NCI-H526 (cell line): Measurements from ENCODE around the gene CDK5.

Experiments
- DNase-seq, 2 experiments: peaks; one replicate each; lab custom pipeline; 2025; lab: John Stamatoyannopoulos, UW

Gene CDK5

DNA sequence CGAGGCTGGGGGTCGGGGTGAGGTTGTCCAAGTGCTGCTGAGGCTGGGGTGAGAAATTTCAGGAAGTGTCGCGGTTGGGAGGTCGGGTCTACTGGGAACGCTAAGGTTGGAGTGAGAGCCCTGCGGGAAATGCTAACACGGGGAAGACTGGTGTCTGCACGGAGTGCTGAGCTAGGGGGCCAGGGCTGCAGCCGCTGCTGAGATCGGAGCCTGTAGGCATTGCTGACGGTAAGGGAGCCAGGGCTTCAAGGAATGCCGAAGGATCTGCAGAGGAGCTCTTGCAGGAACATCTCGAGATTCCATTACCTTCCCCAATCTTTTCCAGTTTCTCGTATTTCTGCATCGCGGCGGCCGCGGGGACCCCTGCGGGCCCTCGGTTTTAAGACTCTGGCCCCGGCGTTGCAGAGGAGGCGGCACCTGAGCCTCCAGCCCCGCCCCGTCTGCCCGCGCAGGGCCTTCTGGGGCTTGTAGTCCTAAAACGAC, at the start of gene CDK5:
CDK5 (minus strand) TSS at position 392 of the 483 bp plus-strand sequence; CDS start at position 343, 49 bp downstream.
- DNase-seq, result peak in 1 of 2 experiments; percentile 89

DNA sequence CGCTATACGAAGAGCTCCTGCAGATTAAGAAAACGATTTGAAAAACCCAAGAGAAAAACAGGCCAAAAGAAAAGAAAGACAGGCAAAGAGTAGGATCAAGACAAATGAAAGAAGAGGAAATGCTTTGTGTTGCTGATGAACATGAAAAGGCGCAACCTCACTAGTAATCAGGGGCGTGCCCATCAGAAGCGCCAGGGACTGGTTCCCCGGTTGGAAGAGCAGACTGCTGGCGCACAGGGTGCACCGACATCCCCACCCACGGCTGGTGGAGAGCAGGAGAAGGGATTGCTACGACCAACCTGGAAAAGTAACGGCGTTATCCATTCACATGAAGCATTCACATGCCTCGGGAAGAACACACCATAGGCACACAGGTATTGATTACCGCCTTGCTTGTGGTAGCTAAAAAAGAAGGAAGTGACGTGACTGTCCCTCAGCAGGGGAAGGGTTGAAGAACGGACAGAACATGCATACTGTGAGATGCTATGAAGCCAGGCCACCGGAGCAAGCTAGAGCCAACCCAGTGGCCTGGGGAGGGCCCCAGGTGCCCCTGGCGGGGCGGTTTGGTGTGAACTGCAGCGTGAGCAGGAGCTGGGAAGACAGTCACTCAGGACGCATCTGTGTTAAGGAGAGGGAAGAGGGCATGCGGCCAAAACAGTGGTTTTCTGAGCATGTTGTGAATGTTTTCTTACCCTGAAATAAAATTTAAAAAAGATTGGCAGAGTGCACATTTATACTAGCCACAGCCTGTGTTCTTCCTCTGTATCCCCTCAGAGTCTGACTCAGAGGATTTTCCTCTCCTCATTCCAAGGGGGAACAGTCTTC, 46.9 kb upstream of the CDK5 start:
- no peak for DNase-seq

DNA sequence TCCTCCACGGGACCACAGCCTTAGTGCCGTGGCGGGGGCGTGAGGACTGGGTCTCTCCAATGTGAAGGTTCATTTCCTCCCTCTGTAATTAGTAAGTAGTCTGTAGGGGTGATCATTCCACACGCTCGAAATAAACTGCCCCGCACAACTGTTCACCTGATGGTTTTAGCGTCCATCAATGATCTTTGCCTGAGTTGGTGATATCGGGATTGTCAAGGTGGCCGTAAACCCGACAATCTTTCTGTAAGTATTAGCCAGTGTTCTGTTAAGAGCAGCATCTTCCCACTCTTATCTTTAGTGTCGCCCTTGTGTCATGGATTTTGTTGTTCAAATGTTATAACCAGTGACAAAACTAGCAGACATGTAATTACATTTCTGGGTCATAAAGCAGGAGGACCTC, 46.3 kb upstream of the CDK5 start:
- no peak for DNase-seq

DNA sequence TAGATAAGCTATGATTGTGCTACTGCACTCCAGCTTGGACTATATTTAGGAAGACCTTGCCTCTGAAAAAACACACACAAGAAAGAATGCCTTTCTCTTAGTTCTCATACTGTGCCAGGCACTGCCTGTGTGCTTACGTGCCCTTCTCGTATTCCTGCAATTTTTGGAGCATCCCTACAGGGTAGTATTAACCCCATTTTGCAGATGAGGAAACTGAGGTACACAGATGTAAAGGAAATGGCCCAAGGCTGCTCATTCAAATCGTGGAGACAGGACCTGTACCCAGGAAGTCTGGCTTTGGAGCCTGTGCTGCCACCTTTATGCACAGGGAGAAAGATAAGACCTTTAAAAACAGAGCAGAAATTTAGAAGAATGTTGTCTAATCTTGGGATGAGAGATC, 45.3 kb upstream of the CDK5 start:
- no peak for DNase-seq

DNA sequence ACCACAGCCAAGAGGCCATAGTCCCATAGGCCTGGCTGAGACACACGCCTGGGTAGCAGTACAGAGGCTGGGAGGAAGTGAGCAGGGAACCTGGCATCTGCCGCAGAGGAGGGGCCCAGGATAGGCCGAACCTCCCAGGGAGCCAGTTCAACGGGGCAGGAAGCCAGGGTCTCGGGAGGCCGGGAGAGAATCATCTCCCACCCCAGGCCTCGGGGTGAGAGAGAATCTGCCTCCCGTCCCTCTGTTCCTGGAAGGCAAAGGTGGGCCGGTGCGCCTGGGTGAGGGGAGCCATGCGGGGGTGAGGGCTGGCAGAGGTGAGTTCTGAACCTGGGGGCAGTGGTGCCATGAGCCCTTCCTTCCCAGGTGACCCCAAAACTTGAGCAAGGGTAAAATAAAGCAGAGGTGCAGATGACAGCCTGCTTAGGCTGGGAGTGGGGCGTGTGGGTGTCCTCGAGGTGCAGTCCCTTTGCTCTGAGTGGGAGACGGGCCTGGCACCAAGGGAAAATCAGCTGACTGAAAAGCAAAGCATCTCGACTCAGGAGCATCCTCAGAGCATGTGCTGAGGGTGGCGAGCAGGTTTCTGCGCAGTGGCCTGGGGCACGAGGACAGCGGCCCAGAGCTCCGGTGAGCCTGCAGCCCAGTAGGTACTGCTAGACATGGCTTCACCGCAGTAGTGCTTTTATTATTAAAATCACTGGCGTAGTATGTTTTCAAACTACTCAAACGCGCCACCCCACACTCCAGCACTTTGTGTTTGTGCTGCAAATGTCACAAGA, 44.1 kb upstream of the CDK5 start:
- no peak for DNase-seq

DNA sequence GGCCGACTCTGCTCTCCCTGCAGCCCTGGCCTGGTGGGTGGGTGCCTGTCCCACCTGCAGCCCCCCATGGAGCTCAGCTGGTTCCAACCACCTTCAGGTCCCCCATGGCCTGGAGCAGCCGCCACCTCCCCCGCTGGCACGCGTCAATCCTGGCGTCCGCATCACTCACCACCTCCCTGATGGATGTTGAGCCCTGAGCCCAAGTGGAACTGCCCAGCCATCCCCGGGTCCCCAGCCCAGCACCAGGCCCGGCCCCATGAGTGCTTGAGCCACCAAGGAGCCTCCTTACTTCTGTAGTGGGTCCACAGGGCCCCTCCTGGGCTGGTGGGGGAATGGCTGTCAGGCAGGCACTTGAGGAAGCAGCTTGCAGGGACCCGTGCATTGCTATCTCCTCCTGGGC, 43.2 kb upstream of the CDK5 start:
- no peak for DNase-seq

DNA sequence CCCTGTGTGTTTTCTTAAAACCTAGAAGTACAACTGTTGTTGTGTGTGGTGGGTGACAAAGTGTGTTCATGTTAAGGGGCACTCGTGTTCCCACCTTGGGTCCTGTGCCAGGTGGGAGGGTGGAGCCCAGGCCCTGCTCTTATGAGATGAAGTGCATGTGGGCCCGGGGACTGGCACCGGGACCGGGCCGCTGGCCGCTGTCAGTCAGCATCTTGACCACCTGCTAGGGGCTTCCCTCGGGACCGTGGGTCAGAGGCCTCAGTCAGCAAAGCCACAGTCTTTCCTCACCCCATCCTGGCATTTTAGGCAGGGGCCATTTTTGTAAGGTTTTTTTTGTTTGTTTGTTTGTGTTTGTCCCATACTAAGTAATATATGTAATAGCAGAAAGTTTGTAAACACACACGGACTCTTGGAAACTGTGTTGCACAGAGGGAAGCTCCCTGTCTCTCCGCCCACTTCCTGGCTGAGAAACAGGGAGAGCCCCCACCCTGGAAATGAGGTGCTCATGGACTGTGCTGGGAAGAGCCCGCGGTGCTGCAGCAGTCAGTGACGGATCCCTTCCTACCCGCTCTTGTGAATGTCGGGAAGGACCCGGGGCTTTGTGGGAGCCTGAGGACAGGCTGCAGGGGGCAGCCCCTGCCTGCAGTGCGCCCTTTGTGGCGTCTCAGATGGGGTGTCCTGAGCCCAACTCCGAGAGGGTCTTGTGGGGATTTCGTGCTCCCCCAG, 42.0 kb upstream of the CDK5 start:
- DNase-seq, result no peak

DNA sequence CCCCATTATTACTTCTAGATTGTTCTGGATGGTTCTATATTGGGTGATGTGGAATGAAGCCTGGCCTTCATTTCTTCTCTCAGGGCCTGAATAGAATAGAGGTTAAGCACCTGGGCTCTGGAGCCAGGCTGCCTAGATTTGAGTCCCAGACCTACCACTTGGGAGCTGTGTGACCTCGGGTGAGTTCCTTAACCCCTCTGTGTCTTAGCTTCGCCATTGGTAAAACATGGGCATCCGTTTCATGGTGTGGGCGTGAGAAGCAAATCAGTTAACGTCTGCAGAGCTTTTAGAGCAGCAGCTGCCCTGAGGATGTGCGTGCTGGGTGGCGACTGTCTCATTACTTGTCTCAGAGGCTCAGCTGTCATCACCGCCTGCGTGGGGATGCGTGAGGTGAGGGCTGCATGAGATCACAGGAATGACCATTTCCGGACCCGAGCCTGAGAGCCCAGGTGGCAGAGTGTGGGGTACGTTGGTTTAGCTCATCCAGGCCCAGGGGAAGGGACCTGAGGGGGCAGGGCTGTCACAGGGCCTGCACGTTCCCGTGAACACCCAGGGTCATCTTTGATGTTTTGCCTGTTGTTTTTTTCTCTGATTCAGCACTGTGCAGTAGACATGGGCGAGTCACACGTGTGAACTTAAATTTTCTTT, 38.3 kb upstream of the CDK5 start:
- no peak for DNase-seq

DNA sequence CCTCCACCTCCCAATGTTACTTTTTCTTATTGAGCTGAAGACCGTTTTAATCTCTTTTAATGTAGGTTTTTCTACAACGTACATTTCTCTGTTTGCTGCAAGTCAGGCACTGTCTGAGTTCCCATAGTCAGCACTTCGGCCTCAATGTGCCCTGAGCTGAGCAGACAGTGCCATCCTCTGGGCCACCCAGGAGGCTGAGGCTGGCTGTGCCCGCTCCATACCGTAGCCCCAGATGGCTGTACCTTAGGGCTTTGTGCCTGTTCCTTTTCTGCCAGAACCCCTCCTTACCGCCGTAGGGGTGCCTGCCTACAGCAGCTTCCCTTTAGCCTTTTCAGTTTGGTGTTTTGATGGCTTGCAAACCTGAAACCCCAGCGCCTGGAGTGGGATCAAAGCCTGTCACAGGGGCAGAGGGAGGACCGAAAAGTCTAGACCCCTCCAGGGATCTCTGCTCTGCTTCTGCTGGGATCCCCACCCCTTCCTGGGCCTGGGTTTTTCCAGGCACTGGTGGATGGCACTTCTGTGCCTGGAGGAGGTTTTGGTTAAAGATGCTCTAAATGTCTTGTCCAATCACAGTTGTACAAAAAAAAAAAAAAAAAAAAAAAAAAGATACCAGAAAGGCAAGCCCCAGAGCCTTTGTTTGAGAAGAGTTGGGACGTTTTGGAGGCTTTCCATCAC, 37.6 kb upstream of the CDK5 start:
- no peak for DNase-seq

DNA sequence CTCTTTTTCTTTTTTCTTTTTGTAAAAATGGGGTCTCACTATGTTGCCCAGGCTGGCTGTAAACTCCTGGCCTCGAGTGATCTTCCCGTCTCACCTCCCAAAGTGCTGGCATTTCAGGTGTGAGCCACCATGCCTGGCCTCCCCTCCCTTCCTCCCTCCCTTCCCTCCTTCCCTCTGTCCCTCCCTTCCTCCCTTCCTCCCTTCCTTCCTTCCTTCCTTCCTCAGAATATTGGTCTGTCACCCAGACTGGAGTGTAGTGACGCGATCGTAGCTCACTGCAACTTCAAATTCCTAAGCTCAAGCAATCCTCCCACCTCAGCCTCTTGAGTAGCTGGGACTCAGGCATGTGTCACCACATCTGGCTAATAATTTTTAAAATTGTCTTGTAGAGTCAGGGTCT, 37.0 kb upstream of the CDK5 start:
- DNase-seq, result no peak

DNA sequence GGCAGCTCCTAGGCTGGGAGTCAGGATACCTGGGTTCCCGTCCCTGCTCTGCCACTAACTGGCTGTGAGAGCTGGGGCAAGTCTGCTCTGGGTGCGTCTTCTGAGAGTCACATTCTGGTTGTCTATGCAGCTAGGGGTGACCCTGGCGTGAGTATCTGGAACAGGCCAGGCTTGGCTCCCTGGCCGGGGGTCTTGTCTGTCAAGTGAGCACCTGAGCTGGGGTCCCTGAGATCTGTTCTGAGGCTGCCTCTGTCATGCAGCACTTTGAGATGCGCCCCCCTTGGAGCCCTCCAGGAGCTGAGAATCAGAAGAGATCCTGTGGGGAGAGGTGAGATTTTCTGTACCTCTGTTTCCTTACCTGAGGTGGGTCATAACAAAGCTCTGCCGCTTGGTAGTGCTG, 36.1 kb upstream of the CDK5 start:
- no peak for DNase-seq

DNA sequence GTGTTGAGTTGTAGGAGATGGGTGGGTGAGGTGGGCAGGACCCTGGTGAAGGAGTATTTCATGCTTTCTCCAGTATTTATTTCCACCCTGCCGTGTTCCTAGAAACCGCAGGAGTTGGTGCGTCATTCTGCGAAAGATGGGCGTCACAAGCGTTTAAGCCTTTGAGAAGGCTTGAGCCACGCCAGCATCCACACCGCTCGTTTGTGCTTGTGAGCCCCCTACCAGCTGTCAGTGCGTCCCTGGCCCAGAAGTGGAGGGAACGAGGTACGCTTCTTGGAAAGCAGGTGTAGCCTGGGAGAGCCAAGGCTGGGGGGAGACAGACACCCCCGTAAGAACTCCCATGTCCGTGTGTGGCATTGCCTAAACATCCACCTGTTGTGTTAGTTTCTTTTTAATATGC, 34.3 kb upstream of the CDK5 start:
- DNase-seq, result no peak

DNA sequence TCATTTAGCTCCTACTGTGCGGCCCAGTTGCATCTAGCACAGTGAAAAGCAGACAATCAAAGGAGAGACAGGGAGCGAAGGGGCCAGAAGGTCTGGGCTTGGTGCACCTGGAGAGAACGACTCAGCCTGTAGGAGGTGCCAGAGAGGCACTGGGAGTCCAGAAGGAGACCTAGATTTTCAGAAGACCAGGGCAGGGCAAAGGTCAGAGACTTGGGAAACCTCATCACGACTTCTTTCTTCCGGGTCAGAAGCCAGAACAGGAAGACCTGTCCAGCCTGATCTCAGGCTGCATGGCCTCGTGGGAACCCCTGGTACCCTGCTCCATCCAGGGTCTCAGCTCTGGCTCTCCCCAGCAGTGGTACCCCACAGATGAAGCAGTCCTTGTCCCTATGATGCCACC, 33.7 kb upstream of the CDK5 start:
- DNase-seq, result peak in 1 of 2 experiments; percentile 31

DNA sequence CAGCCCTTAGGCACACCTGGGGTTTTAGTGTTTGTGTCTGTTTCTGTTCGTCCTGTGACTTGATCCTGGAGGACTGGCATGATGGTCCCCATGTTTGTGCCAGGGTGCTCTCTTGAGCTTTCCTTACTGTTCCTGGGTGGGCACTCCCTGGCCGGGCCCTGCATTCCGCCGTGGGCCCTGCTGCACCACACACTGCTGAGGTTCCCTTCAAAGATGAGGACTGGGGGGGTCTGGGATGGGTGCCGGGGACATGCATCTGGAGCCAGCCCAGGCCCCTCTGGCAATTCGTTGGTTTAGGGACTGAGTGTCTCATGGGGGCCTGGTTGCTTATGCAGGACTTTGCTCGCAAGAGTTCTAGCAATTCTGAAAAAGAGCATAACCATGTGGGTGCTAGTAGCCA, 33.3 kb upstream of the CDK5 start:
- no peak for DNase-seq

DNA sequence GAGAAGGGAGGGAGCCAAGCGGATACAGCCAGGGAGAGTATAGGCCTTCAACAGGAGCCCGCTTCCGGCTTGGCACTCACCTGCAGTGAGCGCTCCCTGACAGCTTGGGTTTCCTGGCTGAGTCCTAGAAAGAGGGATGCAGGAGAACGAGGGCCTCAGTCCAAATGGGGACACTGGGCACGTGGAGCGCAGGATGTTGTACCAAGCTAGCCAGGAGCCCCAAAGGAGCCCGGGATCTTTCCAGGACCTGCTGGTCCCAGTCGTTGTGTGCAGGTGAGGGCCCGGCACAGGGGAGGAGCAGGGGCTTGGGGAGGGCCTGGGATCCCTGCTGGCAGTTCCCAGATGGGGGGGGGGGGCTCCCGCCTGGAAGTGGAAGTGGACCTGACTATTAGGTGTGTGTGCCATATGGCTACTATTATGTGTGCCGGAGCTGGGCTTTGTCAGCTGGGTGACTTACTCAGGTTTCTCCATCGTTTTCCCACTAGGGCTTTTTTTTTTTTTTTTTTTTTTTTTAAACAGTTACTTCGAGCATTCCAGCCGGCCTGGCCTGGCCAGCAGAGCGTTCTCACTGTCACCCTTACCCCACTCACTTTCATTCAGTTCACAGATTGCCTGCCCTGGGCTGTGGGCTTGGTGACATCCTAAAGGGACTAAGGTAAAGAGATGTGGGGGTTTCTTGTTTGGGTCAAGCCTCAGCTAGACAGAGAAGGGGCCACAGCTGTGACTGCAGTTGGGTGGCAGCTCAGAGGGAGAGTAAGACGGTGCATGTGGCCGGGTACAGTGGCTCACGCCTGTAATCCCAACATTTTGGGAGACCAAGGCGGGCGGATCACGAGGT, 32.4 kb upstream of the CDK5 start:
- no peak for DNase-seq

DNA sequence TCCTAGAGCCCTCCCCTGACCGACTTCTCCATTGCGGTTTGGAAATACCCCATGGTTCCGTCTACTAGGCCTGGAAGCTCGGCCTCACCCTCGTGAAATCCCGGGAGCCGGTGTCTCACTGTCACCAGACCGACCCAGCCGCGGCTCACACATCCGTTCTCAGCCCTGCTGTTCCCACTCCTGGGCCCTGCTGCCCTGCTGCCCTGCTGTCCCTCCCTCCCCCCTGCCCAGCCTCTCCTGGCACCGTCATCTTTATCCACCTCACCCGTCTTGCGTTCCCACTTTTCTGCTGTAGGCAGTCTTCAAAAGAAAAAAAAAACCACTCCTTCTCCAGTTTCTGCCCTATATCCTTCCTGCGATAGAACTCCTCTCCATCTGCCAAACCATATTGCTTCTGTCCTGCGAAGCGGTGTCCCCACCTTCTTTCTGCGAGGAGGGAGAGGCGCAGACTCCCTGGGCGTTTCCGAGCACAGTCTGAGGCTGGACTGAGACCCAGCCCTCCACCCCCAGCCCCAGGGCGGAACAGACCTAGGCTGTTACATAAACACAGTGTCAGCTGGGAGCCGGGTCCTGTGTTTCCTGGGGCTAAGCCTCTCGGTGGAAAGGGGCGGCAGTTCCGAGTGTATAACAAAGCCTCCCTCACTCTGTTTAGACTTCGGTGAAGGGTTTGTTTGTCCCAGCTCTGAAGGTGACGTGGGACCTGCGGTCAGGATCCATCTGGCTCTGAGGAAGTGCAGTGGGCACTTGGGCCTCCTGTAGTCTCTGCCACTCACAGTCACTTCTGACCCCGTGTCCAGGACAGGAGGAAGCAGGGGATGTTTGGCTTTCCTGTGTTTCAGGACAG, 31.4 kb upstream of the CDK5 start:
- DNase-seq, result peak in 1 of 2 experiments; percentile 63

DNA sequence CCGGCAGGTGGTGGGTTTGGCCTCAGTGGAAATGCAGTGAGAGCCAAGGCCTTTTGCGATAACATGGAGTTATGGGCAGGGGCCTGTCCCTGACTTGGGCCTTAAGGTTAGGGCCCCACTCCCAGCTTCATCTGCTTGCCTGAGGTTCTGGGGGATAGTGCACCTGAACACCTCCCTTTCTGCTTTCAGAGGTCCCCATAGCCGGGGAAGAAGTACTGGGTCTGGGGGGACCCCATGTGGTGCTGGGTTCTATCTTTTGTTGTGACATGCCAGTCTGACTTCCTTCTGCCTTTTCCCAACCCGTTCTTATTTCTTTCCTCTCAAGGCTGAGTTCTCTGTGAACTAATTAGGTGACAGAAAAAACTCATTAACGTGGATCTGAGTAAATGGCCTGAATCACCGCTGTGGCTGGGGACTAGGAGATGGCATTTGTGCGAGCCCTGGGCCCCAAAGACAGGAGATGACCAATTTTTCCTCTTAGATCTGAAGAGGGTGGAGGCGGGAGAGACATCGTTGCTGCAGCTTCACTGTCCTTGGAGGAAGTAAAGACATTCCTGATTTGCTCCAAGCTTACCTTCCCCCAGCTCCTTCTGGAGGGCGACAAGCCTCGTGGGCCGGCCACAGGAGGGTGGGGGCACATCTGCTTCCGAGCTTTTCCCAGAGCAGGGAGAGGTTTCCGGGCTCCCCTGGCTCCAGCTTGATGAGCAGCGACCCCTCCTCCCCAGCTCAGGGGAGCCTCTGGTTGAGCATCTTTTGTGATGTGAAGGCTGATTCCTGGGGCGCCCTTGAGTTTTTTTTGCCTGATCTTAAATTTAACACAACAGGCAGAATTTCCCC, 30.5 kb upstream of the CDK5 start:
- DNase-seq, result peak in 1 of 2 experiments; percentile 53

DNA sequence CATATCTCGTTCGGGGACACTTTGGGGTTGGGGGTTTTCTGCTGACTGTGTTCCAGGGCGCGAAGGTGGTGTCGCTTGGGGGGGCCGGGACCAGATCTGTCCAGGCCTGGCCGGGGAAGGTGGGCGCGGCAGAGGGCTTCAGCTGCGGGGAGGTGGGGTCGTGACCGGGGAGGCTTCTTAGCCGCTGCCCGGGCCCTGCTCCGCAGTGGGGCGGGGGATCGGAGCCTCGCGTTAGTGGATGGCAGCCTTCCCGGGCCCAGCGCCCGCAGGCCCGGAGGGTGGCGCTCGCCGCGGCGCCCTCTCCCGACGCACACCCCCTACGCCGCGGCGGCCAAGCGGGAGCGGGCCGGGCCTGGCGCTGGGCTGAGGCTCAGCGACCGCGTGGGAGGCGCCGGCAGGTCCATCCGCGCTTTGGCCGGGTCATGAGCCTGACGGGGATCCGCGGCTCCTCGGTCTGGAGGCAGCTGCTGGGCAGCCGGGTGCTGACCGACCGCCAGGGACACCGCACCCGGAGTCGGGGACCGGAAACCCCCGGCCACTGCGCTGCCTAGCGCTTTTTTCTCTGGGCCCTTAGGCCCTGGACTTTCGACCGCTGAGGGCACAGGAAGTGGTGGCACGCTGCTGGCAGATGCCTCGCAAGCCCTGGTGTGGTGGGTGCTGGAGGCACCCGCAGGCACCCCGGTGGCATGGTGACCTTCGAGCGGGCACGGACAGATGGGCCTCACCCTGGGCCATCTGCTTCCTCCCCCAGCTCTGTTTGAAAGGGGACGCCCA, 29.7 kb upstream of the CDK5 start:
- DNase-seq, result peak in 1 of 2 experiments; percentile 82
